ENCODE data around the gene ELMO2.

Gene ELMO2

GRCh38 chr20:46331611-46332361 lies 74.6 kb downstream of the ELMO2 start:
- no peak for DNase-seq

GRCh38 chr20:46330831-46331371 lies 75.5 kb downstream of the ELMO2 start:
- no peak for DNase-seq

- no peak for DNase-seq
Measured at GRCh38 chr20:46330072-46330763, 76.2 kb downstream of the ELMO2 start.

- DNase-seq: no peak
Measured at GRCh38 chr20:46328200-46328882, 78.1 kb downstream of the ELMO2 start.

- no peak for DNase-seq
Measured at GRCh38 chr20:46327557-46327956, 78.9 kb downstream of the ELMO2 start.

GRCh38 chr20:46325789-46326188 lies 80.6 kb downstream of the ELMO2 start:
- DNase-seq: no peak

GRCh38 chr20:46324960-46325703 lies 81.3 kb downstream of the ELMO2 start:
- no peak for DNase-seq

GRCh38 chr20:46324379-46324778 lies 82.0 kb downstream of the ELMO2 start:
- no peak for DNase-seq

- DNase-seq: no peak
Measured at GRCh38 chr20:46323557-46323956, 82.9 kb downstream of the ELMO2 start.

- no peak for DNase-seq
Measured at GRCh38 chr20:46322641-46323040, 83.8 kb downstream of the ELMO2 start.

GRCh38 chr20:46317685-46318177 lies 88.7 kb downstream of the ELMO2 start:
- DNase-seq: no peak

- no peak for DNase-seq
Measured at GRCh38 chr20:46316984-46317684, 89.3 kb downstream of the ELMO2 start.

All from SIG-M5 (cell line).